ENCODE results near the gene MTMR4.
"Not testable (repeated sequence)": the region's sequence is repeated elsewhere in the genome, so short reads cannot be mapped to it uniquely, and the experiment has no call there.

MTMR4 gene

DNA sequence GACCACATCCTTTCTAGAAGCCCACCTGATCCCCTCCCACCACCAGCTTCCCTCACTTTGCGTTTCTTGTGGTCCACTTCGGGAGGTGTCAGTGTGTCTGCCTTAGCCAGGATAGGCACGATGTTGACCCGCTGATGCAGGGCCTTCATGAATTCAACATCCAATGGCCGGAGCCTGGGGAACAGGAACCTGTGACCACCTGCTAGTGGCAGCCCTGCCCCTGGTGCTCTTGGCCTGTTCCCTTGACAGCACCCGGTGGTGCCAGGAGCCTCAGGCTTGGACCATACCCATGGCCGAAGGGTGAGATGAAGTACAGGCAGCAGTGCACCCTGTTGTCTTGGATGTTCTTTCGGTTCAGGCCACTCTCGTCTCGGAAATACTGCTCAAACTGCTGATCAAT is 7.2 kb upstream of the MTMR4 start:
- no peak for DNase-seq

GRCh38 chr17:58520843-58521430 is 6.5 kb upstream of the MTMR4 start:
- DNase-seq: no peak

- DNase-seq: peak; percentile 99
Measured at GRCh38 chr17:58517928-58518609, 3.6 kb upstream of the MTMR4 start.

DNA sequence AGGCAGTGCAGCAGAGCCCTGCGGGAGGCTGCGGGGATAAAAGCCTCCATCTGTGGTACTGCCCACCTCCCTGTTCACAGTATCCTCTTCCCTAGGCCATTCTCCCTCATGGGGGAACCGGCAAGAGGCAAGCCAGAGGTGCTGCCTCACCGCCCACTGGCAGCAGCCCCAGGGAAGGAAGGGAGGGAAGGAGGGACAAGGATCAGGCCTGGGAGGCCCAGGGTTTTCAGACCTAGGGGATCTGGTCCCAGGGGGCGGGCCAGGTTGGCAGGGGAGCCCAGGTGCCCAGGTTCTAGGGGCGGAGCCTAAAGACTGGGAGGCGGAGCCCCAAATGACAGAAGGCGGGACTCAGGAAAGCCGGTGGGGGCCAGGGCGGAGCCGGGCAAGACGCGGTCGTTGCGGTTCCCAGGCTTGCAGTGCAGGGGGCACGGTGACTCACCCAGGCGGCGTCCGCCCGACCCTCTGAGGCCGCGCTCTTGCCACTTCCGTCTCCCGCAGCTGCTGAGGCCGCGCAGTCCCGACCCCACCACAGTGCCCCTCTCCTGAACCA is 3.0 kb upstream of the MTMR4 start:
- no peak for DNase-seq

- DNase-seq: no peak
Measured at GRCh38 chr17:58516644-58517377, 2.4 kb upstream of the MTMR4 start.

DNA sequence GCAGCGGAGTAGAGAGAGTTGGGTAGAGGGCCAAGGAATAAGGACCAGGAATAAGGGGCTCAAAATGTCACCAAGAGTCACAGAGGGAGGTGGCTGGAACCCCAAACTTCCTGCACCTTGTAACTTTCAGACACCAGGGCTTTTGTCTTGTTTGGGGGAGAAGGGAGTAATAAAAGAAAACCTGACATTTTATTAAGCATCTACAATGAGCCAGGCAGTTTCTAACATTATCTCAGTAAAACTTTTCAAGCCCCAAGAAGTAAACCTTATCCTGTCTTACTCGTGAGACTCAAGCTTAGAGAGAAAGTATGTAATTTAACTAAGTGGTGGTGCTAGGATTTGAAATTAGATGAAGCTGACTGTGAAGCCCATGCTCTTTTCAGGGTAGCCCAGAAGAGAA is 848 bp upstream of the MTMR4 start:
- no peak for DNase-seq

DNA sequence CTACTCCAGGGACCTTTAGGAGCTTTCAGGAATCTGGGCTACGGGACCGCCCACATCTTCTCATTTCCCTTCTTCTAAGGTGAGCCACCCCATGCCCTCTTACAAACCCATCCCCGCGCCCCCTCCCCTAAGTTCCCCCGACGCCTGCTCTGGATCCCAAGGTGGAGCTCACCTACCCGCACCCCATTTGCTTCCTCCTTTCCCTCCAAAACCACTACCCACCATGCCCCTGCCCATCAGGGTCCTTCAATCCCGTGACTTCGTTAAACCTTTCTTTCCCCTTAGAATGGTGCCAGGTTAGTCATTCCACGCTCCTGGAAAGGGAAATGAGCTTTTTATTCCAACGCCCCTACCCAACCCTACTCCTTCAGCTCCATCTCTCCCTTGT is 326 bp upstream of the MTMR4 start:
- DNase-seq: no peak

DNA sequence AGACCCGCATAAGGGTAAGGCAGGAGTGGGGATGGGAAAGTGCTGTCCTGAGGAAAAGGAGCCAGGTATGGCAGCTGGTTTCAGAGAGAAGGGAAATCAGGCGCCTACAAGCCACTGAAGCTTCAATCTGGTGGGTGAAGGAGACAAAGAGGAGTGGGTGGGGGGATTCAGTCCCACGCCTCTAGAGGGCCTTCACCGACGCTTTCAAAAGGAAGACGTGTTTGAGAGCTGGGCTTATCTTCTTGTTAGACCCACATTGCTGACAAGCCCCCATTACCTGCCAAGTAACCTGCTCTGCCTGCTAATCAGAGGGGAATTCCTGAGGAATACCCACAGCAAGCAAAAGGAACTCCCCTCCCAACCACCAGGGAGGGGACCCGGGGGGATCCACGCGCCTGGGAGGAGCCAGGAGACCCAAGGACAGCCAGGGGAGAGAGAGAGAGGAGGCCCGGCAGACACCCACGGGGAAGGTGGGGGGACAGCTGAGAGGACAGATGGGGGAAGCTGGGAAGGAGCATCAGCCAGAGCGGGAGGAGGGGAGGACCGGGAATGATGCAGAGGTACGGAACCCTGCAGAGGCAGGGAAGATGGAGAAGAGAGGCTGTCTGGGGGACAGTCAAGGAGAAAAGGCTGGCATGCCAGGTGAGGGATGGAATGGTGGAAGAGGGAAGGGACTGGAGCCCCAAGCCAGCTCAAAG is 1.0 kb downstream of the MTMR4 start:
- peak; percentile 68 for DNase-seq

DNA sequence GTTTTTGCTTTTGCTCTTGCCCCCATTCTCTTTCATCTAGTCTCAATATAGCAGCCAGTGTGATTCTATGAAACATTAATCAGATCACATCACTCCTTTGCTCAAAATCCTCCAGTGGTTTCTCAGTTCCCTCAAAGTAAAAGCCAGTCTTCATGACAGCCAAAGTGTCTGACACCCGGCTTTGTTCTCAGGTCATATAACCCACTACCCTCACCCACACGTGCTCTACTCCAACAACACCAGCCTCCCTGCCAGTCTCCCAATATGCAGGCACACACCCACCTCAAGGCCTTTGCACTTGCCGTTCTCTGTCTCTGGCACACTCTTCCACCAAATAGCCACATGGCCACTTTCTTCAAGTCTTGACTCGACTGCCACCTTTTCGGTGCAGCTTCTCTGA is 4.4 kb downstream of the MTMR4 start:
- DNase-seq: no peak

GRCh38 chr17:58508341-58509067 is 5.9 kb downstream of the MTMR4 start:
- DNase-seq: no peak

- DNase-seq: no peak
Measured at GRCh38 chr17:58507123-58507634, 7.3 kb downstream of the MTMR4 start.

GRCh38 chr17:58506354-58507080 is 7.9 kb downstream of the MTMR4 start:
- no peak for DNase-seq

- no peak for DNase-seq
Measured at GRCh38 chr17:58504826-58505351, 9.5 kb downstream of the MTMR4 start.

GRCh38 chr17:58503866-58504265 is 10.6 kb downstream of the MTMR4 start:
- DNase-seq: no peak

GRCh38 chr17:58503134-58503533 is 11.3 kb downstream of the MTMR4 start:
- DNase-seq: not testable (repeated sequence)

DNA sequence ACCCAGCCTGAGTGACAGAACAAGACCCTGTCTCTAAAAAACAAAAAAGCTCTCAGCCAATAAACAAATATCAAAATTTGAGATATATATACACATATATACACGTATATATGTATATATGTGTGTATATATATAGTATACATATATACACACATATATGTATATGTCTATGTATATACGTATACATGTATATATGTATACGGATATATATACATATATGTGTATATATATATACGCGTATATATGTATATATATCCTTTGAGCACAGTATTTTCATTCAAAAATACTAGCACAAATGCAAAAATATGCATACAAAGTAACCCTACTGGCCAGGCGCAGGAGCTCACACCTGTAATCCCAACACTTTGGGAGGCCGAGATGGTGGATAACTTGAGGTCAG is 13.0 kb downstream of the MTMR4 start:
- DNase-seq: no peak

- DNase-seq: no peak
Measured at GRCh38 chr17:58498177-58498828, 16.1 kb downstream of the MTMR4 start.

DNA sequence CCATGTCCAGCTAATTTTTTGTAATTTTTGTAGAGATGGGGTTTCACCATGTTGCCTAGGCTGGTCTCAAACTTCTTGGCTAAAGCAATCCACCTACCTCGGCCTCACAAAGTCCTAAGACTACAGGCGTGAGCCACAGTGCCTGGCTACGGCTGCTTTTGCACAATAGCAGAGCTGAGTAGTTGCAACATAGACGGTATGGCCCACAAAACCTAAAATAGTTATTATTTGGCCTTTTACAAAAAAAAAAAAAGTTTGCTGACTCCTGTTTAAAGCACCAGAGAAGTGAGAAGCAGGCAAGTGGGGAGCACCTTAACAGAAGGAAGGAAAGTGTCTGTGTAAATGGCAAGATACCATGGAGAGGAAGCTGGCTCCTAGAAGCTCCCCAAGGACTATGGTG is 20.9 kb downstream of the MTMR4 start:
- no peak for DNase-seq

- no peak for DNase-seq
Measured at GRCh38 chr17:58492238-58493121, 22.0 kb downstream of the MTMR4 start.

- DNase-seq: no peak
Measured at GRCh38 chr17:58491510-58492045, 22.9 kb downstream of the MTMR4 start.
